D721Med (cell line): Measurements from ENCODE around the gene FAM72B.
"Not testable (repeated sequence)": the region's sequence is repeated elsewhere in the genome, so short reads cannot be mapped to it uniquely, and the experiment has no call there.

Experiments
- DNase-seq: peaks from one replicate; pipeline ENCODE4 v3.0.0; 2011; ENCODE audit warnings: low spot score; ENCODE audit not compliant: insufficient read length
- FAIRE-seq: peaks from 2 replicates; lab custom pipeline; 2011; peaks lifted over from hg19 to GRCh38; lab: Jason Lieb, UNC

The FAM72B gene

GRCh38 chr1:121157609-121158008 is 26.5 kb downstream of the FAM72B start:
- FAIRE-seq, DNase-seq: not testable (repeated sequence)

GRCh38 chr1:121156958-121157603 is 27.1 kb downstream of the FAM72B start:
- FAIRE-seq = not testable (repeated sequence)

GRCh38 chr1:121155671-121156358 is 28.3 kb downstream of the FAM72B start:
- DNase-seq, FAIRE-seq: not testable (repeated sequence)

More at GRCh38 chr1:121156958-121157603, 27.1 kb downstream of the FAM72B start:
- not testable (repeated sequence) for DNase-seq

- not testable (repeated sequence) for FAIRE-seq, DNase-seq
These were observed 29.3 kb downstream of the FAM72B start for GRCh38 chr1:121154811-121155210.

- not testable (repeated sequence) for DNase-seq, FAIRE-seq
These were observed 31.4 kb downstream of the FAM72B start for GRCh38 chr1:121152788-121153187.

- not testable (repeated sequence) for DNase-seq, FAIRE-seq
These were observed 32.8 kb downstream of the FAM72B start for GRCh38 chr1:121151294-121151693.

- not testable (repeated sequence) for FAIRE-seq, DNase-seq
These were observed 35.5 kb downstream of the FAM72B start for GRCh38 chr1:121148489-121149190.

- not testable (repeated sequence) for FAIRE-seq
These were observed 43.7 kb downstream of the FAM72B start for GRCh38 chr1:121140393-121140792.

GRCh38 chr1:121131494-121131893 is 52.6 kb downstream of the FAM72B start:
- FAIRE-seq, DNase-seq: not testable (repeated sequence)

More at GRCh38 chr1:121140393-121140792, 43.7 kb downstream of the FAM72B start:
- not testable (repeated sequence) for DNase-seq

- FAIRE-seq = not testable (repeated sequence)
These were observed 65.7 kb downstream of the FAM72B start for GRCh38 chr1:121118480-121118824.

More at GRCh38 chr1:121118480-121118824, 65.7 kb downstream of the FAM72B start:
- not testable (repeated sequence) for DNase-seq
